ENCODE measurements around the gene PTGDS.

GRCh38 chr9:136983656-136984314 is 6.5 kb downstream of the PTGDS start:
- no peak for TF ChIP-seq CTCF (IDR thresholded peaks at IDR 0.05; ENCODE audit: low read depth, low read length)
- TF ChIP-seq EZH2phosphoT487 (IDR thresholded peaks at IDR 0.05; ENCODE audit: low read depth): no peak

Data from OCI-LY3 (cell line).